BE2C (cell line): ENCODE measurements around the gene PRPF4.

Experiments
- DNase-seq: peaks from one replicate; pipeline ENCODE4 v3.0.0-alpha.2; 2020
- H3K27me3 ChIP-seq: fragments of 250-450 bp; sonication (Bioruptor Pico); 2 replicates; pipeline ENCODE4 v1.5.1; 2020; ENCODE audit warnings: mild to moderate bottlenecking
- H3K36me3 ChIP-seq: fragments of 250-450 bp; sonication (Bioruptor Pico); 2 replicates; pipeline ENCODE4 v1.5.1; 2020; ENCODE audit warnings: mild to moderate bottlenecking
- H3K4me1 ChIP-seq: fragments of 250-450 bp; sonication (Bioruptor Pico); 2 replicates; pipeline ENCODE4 v1.5.1; 2020
- H3K4me3 ChIP-seq: 2 replicates; pipeline ENCODE4 v1.5.1; 2011; ENCODE audit warnings: low read depth, low read length
- H3K9me3 ChIP-seq: fragments of 250-450 bp; sonication (Bioruptor Pico); 2 replicates; pipeline ENCODE4 v1.5.1; 2020
- TF ChIP-seq, protein P1 (sequence below): IDR thresholded peaks from 2 replicates; pipeline ENCODE4 v1.5.1; 2012; ENCODE audit warnings: mild to moderate bottlenecking, low read depth, low read length

The PRPF4 gene

DNA sequence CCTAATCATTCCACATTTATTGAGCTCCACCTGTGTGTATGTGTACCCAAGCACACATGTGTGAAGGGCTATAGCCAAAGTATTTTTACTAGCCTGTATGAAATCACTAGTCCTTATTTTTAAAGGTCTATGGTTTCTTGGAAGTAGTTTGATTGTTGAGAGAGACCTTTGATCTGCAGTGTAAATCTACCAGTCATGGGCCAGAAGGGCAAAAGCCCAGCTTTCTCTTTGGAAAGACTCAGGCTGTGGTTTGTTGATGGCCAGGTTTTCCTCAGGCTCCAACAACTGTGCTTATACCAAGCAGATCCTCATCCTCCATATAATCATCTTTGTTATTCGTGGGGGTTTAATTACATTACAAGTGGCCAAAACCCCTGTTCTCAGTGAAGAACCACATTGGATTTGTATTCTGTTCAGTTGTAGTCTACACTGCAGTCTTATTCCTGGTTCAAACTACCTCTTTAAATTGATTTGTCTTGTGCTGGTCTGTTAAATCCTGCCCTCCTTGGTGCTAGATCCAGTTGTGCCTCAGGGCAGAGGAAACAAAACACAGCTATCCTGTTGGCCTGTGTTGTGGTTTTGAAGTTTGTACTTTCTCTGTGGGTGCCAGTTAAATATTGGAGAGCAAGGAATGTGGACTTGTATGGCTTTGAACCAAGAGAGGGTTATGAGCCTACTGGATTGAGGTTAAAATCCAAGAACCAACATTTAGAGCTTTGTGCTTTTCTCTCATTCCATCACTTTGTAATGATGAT lies 13.4 kb upstream of the PRPF4 start:
- no peak for DNase-seq
- Histone ChIP-seq H3K4me3 (no peak overlapping the region), H3K4me1 (no peaks in the 10 kb centered on the region; the same call in 1 of the 2 replicates), H3K9me3 (no peaks in the 10 kb centered on the region), H3K27me3 (no peaks in the 10 kb centered on the region), H3K36me3 (peaks cover 58% of the 10 kb centered on the region)
- TF ChIP-seq, protein P1, sequence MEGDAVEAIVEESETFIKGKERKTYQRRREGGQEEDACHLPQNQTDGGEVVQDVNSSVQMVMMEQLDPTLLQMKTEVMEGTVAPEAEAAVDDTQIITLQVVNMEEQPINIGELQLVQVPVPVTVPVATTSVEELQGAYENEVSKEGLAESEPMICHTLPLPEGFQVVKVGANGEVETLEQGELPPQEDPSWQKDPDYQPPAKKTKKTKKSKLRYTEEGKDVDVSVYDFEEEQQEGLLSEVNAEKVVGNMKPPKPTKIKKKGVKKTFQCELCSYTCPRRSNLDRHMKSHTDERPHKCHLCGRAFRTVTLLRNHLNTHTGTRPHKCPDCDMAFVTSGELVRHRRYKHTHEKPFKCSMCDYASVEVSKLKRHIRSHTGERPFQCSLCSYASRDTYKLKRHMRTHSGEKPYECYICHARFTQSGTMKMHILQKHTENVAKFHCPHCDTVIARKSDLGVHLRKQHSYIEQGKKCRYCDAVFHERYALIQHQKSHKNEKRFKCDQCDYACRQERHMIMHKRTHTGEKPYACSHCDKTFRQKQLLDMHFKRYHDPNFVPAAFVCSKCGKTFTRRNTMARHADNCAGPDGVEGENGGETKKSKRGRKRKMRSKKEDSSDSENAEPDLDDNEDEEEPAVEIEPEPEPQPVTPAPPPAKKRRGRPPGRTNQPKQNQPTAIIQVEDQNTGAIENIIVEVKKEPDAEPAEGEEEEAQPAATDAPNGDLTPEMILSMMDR = no peak

DNA sequence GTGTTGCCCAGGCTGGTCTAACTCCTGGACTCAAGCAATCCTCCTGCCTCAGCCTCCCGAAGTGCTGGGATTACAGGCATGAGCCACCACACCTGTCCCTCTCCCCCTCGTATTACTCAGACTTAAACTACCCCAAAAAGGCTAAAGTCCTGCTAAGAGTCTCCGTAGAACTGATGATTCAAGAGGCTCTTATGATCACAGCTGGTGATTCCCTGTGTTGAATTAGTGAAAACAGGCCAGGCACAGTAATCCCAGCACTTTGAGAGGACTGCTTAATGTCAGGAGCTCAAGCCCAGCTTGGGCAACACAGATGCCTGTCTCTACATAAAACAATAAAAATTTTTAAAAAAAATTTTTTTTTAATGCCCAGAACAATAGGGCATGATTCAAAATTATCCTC lies 9.3 kb upstream of the PRPF4 start:
- TF ChIP-seq, protein P1 = no peak
- H3K36me3 ChIP-seq = peaks cover 62% of the 10 kb centered on the region
- no peak overlapping the region for H3K4me3 ChIP-seq
- H3K9me3 ChIP-seq = no peaks in the 10 kb centered on the region
- no peaks in the 10 kb centered on the region for H3K27me3 ChIP-seq
- H3K4me1 ChIP-seq = no peaks in the 10 kb centered on the region
- DNase-seq = no peak

DNA sequence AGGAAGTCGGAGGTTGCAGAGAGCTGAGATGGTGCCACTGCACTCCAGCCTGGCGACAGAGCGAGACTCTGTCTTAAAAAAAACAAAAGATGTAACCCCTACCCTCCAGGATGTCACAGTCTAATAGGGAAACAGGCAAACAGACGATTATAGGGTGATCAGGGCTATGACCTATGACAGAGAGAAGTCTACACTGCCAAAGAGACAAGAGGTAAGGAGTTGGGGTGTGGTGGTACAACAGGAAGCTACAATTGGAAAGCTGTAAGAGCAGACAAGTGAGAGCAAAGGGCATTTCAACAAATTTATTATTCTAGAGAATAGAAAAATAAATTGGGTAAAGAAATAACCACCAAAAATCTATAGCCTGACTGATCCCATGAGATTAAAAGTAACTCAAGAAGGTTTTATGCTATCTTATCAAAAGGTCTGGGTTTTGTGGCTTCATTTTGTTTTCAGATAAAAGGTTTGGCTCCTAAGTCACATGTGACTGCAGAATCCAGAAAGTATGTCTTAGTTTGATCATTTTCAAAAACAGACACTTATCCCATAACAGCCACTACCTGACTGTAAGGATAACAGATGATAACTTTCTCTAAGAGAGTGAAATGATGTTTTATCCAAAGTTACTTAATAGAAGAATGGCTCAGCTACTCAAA lies 7.4 kb upstream of the PRPF4 start:
- TF ChIP-seq, protein P1 = no peak
- no peak for DNase-seq
- Histone ChIP-seq H3K36me3 (peaks cover 56% of the 10 kb centered on the region), H3K4me3 (no peak overlapping the region), H3K4me1 (no peaks in the 10 kb centered on the region), H3K27me3 (no peaks in the 10 kb centered on the region), H3K9me3 (no peaks in the 10 kb centered on the region)

DNA sequence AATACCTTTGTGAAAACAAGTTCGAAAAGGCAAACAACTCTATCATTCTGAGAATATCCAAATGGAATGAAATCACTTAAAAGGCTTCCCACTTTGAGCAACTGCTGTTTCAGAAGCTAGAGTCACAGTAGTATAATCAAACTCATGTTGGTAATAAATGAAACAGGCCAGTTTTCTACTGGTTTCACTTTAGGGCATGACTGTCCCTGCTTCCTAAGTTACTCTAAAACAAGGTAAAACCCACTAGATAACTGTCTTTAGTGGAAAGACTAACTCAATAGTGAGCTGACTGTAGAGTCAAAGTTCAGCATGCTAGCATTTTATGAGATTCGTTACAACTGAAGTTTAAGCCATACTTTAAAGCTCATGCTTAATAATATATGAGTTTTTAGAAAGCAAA lies 6.1 kb upstream of the PRPF4 start:
- no peaks in the 10 kb centered on the region for H3K4me1 ChIP-seq
- H3K9me3 ChIP-seq = no peaks in the 10 kb centered on the region
- no peak for DNase-seq
- TF ChIP-seq, protein P1 = no peak
- H3K4me3 ChIP-seq = no peak overlapping the region
- H3K36me3 ChIP-seq = peaks cover 56% of the 10 kb centered on the region
- no peaks in the 10 kb centered on the region for H3K27me3 ChIP-seq

DNA sequence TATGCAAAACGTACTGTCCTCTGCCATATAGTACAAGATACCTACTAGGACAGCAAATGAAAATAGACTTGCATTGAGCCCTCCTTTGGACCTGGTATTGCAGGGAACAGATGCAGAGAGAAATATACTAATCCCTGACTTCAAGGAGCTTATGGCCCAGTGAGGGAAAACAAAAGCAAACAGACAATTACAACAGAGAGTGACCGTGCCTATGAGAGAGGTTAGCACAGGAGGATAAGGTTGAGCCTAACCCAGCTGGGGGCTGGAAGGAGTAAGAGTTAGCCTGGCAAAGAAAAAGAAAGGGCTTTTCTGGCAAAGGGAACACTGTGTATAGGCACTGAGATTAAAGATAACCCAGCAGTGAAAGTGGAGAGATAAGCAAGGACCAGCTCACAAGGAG lies 5.6 kb upstream of the PRPF4 start:
- Histone ChIP-seq H3K4me1 (no peaks in the 10 kb centered on the region), H3K36me3 (peaks cover 55% of the 10 kb centered on the region), H3K27me3 (no peaks in the 10 kb centered on the region), H3K4me3 (no peak overlapping the region), H3K9me3 (no peaks in the 10 kb centered on the region)
- no peak for DNase-seq
- TF ChIP-seq, protein P1 = no peak
